Measurements from ENCODE around the gene INTS15. TPM values are rescaled to one million over a fixed set of nuclear protein-coding genes. Genes with fewer than 3 reads are reported as not detected.
A peak's percentile ranks its signal among the peaks of the same experiment; 100 is the strongest.
"Not testable (repeated sequence)": the region's sequence is repeated elsewhere in the genome, so short reads cannot be mapped to it uniquely, and the experiment has no call there.

The INTS15 gene
- total RNA-seq, 2 donors from 2014 or later = 22.5 to 24.4 TPM

DNA sequence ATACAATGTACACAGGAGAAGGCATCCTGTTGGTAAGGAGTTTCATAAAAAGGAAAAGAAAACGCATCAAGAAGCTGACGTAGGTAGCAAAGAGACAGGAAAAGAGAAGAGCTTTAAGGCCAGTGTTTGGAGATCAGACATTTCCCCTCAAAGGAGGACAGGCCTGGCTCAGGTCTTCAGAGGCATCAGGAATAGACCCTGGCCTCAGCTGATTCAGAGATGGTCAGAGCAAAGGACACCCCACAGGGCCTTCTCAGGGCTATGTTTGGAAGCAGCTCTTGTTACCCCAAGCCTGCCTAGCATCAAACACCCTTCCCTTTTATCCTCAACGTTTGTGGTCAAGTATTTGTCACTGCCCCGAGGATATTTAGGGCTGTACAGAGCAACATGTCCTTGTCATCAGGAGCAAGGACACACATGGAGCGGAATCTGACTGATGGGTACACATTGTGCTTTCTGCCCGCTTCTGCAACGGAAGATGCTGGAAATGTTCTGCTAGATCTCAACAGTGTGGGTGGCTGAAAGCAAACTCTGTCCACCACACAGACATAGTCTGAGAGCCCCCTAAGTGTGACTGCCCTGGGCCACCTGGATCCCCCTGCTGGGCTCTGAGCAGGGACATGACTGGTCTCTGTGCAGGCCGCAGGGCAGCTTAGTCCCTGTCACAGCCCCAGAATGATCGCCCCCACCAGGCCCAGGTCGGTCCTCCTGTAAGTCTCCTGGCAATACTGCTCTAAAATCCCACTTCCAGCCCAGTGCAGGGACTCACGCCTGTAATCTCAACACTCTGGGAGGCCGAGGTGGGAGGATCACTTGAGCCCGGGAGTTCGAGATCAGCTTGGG is 13.6 kb upstream of the INTS15 start:
- ATAC-seq (no peak), DNase-seq (peak in 1 of 2 donors; percentile 17)
- intact Hi-C loops (cut with DNase I, micrococcal nuclease) = no loop called here

- ATAC-seq; intact Hi-C loops (cut with DNase I, micrococcal nuclease): not testable (repeated sequence)
- peak in 1 of 2 donors; percentile 21 for DNase-seq
Observed at GRCh38 chr7:6576867-6577368, 12.9 kb upstream of the INTS15 start.

- ATAC-seq = peak; percentile 99
- intact Hi-C loops (cut with DNase I, micrococcal nuclease) = no loop called here
- DNase-seq = peak; percentile 88 to 92
Observed at GRCh38 chr7:6577369-6578113, 12.3 kb upstream of the INTS15 start, which contains the start of gene ZDHHC4. TSS of gene ZDHHC4 (plus strand) at chr7:6577454. CDS start at chr7:6580562, 3,108 bp downstream.

- no peak for ATAC-seq
- intact Hi-C loops (cut with DNase I, micrococcal nuclease) = no loop called here
- DNase-seq = peak in 1 of 2 donors; percentile 30
Observed at GRCh38 chr7:6578114-6579084, 11.4 kb upstream of the INTS15 start.

DNA sequence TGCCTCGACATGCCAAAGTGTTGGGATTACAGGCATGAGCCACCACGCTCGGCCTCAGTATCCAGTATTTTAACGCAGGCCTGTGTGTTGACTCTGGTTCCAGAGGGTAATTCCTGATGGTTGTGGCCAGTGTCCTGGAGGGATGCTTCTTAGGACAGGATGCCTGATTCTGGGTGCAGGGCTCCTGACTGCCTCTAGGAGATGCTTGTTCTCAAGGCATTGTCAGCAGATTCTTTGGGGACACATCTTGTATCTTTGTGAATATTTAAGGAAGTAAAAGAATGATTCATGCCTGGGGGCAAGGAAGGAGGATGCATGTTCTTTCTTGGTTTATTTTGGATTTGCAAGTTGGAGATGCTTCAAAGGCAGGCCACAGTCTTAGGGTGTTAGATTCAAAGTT is 10.4 kb upstream of the INTS15 start:
- intact Hi-C loops (cut with DNase I, micrococcal nuclease) = no loop called here
- no peak for DNase-seq
- ATAC-seq = no peak

DNA sequence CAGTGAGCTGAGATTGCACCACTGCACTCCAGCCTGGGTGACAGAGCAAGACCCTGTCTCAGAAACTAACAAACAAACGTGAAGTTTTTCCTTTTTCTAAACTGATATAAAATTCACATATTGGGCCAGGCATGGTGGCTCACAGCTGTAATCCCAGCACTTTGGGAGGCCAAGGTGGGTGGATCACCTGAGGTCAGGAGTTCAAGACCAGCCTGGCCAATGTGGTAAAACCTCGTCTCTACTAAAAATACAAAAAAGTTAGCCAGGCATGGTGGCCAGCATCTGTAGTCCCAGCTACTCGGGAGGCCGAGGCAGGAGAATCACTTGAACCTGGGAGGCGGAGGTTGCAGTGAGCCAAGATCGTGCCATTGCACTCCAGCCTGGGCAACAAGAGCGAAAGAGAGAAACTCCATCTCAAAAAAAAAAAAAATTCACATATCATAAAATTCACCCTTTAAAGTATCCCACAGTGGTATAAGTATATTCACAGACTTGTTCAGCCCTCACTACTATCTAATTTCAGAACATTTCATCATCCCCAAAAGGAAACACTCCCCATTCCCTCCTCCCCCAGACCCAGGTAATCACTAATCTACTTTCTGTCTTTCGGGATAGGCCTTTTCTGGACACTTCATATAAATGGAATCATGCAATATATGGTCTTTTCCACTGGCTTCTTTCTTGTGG is 3.9 kb upstream of the INTS15 start:
- intact Hi-C loops (cut with DNase I, micrococcal nuclease); ATAC-seq; DNase-seq: not testable (repeated sequence)

DNA sequence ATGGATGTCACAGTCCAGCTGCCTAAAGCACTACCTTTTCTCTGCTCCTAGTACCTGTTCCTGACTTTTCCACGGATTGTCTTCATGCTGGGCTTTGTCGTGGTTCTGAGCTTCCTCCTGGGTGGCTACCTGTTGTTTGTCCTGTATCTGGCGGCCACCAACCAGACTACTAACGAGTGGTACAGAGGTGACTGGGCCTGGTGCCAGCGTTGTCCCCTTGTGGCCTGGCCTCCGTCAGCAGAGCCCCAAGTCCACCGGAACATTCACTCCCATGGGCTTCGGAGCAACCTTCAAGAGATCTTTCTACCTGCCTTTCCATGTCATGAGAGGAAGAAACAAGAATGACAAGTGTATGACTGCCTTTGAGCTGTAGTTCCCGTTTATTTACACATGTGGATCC is 1.3 kb upstream of the INTS15 start:
- intact Hi-C loops (cut with DNase I, micrococcal nuclease) = no loop called here
- ATAC-seq (no peak), DNase-seq (no peak)

DNA sequence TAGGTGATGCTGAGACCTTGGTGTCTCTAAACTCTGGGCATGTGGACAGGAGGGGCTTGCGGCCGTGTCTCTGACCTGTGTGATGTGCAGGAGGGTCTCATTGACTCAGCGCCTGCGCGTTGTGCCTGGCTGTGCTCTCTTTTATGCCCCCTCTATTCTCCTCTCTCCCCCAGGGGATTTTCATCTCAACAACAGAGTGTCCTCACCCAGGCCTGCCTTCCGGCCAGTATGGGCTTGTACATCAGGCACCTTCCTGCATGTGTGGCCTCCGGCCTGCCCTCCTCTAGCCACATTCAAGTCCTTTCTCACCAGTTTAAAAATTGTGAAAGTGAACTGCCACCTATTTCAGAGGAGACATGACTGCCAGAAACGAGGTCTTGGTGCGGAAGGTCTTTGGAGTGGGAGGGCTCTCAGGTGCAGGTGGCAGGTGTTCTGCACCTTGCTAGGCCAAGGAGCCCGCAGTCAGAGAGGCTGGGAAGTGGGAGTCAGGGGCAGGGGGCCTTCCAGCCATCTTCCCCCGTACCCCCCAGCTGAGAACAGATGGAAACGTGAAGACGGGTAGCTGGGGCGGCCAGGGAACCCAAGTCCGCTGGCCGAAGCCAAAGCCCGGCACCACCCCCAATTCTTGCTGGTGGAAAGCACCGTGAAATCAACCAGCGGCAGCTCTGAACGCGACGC is 531 bp upstream of the INTS15 start:
- DNase-seq (no peak), ATAC-seq (no peak)
- intact Hi-C loops (cut with DNase I, micrococcal nuclease) = no loop called here

DNA sequence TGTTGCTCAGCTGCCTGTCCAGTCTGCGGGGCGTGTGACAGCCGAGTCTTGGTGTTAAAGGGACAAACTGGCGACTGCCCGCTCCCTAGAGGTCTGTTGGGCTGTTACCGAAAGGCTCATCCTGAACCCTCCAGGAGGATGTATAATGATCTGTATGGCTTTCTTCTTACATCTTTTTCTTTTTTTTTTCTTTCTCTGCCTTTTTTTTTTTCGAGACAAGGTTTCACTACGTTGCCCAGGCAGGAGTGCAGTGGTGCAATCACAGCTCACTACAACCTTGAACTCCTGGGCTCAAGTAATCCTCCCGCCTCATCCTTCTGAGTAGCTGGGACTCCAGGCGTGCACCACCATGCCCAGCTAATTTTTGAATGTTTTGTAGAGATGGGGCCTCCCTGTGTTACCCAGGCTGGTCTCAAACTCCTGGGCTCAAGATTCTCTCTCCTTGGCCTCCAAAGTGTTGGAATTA is 857 bp downstream of the INTS15 start:
- intact Hi-C loops (cut with DNase I, micrococcal nuclease) = no loop called here
- ATAC-seq (peak; percentile 46), DNase-seq (no peak)

GRCh38 chr7:6600093-6600492 is 10.3 kb downstream of the INTS15 start:
- intact Hi-C loops (cut with DNase I, micrococcal nuclease) = no loop called here
- DNase-seq (no peak), ATAC-seq (no peak)

DNA sequence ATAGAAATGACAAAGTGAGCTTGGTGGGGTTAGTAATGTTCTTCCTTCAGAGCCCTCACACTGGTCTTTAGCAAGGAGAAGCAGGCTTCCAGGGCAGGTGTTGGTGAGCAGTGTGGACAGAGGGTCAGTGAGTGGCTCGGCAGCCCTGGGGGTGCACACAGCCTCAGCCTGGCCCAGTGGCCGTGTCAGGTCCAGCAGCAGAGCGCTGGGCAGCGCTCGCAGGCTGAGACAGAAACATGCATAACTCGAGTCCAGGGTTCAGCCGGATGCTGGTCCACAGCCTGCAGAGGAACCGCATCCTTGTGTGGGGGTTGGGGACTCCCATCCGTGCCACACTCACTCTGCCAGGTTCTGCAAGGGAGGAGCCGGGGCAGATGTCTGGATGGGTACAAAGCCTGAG is 14.6 kb downstream of the INTS15 start:
- DNase-seq (no peak), ATAC-seq (no peak)
- intact Hi-C loops (cut with DNase I, micrococcal nuclease) = no loop called here

- intact Hi-C loops (cut with DNase I, micrococcal nuclease) = no loop called here
- ATAC-seq = no peak
- no peak for DNase-seq
Observed at GRCh38 chr7:6606866-6607583, 17.2 kb downstream of the INTS15 start.

DNA sequence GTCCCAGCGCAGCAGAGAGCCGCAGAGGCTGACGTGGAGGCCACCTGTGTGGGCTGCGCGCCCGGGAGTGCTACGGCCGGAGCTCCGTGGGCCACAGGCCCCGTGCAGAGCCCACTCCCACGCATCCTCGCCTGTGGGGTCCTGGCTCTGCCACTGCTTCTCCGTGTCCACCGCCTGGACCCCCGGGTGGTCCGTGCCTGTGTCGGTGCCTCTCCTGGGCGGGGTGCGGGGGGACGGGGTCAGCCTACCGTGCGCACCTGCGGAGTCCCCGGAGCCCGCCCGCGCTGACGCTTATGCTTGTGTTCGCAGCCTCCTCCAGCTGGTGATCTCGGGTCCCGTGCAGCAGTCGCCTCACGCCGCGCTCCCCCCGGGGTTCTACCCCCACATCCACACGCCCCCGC is 17.8 kb downstream of the INTS15 start:
- no peak for ATAC-seq
- intact Hi-C loops (cut with DNase I, micrococcal nuclease) = no loop called here
- DNase-seq = no peak

- ATAC-seq = no peak
- intact Hi-C loops (cut with DNase I, micrococcal nuclease) = no loop called here
- no peak for DNase-seq
Observed at GRCh38 chr7:6608081-6608480, 18.3 kb downstream of the INTS15 start.

- DNase-seq (no peak), ATAC-seq (no peak)
- intact Hi-C loops (cut with DNase I, micrococcal nuclease) = no loop called here
Observed at GRCh38 chr7:6608794-6609193, 19.0 kb downstream of the INTS15 start.

DNA sequence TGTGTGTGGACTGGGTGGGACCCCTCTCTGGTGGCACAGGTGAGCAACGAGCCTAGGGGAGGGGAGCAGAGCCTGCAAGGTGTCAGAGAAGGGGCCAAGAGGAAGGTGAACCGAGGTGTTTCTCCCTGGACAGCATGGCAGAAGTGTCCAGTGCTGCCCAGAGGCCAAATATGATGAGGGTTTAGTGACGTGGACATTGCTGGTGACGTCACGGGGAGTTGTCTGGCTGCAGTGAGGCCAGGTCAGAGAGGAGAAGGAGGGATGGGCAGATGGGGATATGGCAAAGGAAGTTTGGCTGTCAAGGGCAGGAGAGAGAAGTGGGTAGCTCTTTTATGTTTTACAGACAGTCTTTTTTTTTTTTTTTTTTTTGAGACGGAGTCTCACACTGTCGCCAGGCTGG is 23.0 kb downstream of the INTS15 start:
- DNase-seq (no peak), ATAC-seq (no peak)
- intact Hi-C loops (cut with DNase I, micrococcal nuclease) = no loop called here

DNA sequence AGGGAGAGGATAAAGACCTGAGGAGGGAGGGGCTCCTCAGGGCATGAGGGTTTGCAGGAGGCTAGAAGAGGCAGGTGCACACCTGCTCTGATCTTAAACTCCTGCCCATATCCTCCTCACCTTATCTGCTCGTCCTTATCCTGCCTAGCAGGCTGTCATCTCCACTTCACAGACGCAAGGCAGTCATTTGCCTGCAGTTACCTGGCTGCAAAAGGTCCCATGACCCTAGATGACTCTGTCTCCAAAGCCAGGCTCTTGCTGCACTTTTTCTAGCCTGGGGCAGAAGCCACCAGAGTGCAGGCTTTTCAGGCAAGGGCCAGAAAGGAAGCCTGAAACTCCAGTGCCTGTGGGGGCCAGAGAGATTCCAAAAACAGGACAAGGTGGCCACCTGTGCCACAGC is 23.9 kb downstream of the INTS15 start:
- intact Hi-C loops (cut with DNase I, micrococcal nuclease) = no loop called here
- ATAC-seq = no peak

More for the DNA sequence above, 23.9 kb downstream of the INTS15 start:
- no peak for DNase-seq
